Hepatocyte (in vitro differentiated cells): ENCODE measurements around the gene MEF2C.

ENCODE experiments used
- CTCF ChIP-seq: fragments of 200-600 bp; sonication (generic); IDR thresholded peaks from 2 replicates; pipeline ENCODE4 v1.5.1; 2016; ENCODE audit warnings: antibody characterized with exemption, mild to moderate bottlenecking; ENCODE audit not compliant: poor library complexity
- EZH2phosphoT487 ChIP-seq: fragments of 200-600 bp; sonication (generic); IDR thresholded peaks from one replicate; pipeline ENCODE4 v1.6.1; 2018; ENCODE audit warnings: antibody characterized with exemption, mild to moderate bottlenecking, low read depth, moderate library complexity; ENCODE audit not compliant: unreplicated experiment, severe bottlenecking

GRCh38 chr5:88837222-88837621 lies 45.8 kb downstream of the MEF2C start:
- TF ChIP-seq CTCF = no peak
- no peak for TF ChIP-seq EZH2phosphoT487
